GM21717 (cell line): Measurements from ENCODE around the gene SRGAP1.
"Not testable (repeated sequence)": the region's sequence is repeated elsewhere in the genome, so short reads cannot be mapped to it uniquely, and the experiment has no call there.

ENCODE experiments used
- ATAC-seq: cut with Tn5 transposase; IDR thresholded peaks from one replicate; pipeline ENCODE4 v1.9.1; 2021; ENCODE audit warnings: mild to moderate bottlenecking, moderate library complexity; ENCODE audit not compliant: unreplicated experiment

SRGAP1 gene

GRCh38 chr12:63997198-63997597 lies 152.7 kb downstream of the SRGAP1 start:
- no peak for ATAC-seq

DNA sequence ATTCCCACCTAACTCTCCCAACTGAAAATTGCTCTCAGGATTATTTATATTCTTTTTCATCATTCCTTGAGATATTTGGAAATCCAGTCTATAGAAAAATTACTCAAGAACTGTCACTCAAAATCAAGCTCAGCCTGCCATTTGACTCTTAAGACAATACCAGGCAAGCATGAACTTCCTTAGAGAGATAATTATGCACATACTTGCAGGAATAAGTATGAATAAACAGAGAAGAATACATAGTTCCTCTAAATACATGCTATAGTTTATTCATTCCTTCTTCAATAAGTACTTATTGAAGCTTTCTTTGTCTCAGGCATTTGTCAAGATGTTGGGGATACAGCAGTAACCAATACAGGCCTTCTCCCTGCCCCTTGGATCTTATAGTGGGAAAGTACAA lies 154.1 kb downstream of the SRGAP1 start:
- no peak for ATAC-seq

- no peak for ATAC-seq
Measured at GRCh38 chr12:63999853-64000252, 155.4 kb downstream of the SRGAP1 start.

GRCh38 chr12:64001439-64001838 lies 156.9 kb downstream of the SRGAP1 start:
- no peak for ATAC-seq

- no peak for ATAC-seq
Measured at GRCh38 chr12:64004641-64005040, 160.1 kb downstream of the SRGAP1 start.

DNA sequence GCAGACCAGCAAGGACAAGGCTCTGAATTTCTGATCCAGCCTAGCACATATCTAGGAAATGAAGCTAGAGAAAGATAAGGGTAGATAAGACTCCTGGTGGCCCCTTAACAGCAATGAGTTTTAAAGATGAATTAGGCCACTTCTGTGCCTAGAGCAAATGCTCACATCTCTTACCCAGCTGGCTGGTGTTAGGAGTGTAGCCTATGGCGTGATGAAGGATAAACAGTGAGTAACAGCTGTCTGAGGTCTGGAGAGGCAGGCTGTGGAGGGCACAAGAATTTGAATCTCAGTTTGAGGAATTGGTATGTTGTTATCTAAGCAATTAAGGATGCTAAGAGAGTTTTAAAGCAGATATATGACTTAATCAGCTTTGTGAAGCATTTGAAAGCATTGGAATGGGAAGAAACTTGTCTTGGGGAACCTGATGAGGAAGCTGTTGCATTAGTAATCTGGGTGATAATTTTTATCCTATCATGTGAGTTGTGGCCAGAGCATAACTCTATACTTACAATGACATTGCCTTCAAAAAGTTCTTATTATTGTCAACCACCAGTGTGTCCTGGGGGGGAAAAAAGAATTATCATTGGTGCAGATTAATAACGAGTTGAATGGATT lies 161.8 kb downstream of the SRGAP1 start:
- ATAC-seq, result no peak

- ATAC-seq, result no peak
Measured at GRCh38 chr12:64007853-64008252, 163.4 kb downstream of the SRGAP1 start.

DNA sequence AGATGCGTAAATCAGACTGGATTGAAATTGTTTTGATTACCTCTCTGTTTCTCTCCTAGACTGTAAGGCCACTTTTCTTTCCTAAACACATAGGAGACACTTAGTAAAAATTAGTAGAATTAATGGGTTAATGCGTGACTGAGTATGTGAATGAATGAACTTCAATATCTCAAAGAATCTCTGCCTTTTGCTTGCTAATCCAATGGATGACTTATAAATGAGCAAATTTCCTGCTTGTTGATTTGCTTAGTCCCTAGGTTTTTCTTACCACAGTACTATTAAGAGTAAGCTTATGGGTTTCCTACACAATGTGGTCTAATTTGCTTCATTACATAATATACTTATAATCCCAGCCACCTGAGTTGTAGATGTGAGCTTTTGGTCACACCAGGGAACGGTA lies 164.1 kb downstream of the SRGAP1 start:
- no peak for ATAC-seq

GRCh38 chr12:64009321-64010068 lies 165.0 kb downstream of the SRGAP1 start:
- no peak for ATAC-seq

DNA sequence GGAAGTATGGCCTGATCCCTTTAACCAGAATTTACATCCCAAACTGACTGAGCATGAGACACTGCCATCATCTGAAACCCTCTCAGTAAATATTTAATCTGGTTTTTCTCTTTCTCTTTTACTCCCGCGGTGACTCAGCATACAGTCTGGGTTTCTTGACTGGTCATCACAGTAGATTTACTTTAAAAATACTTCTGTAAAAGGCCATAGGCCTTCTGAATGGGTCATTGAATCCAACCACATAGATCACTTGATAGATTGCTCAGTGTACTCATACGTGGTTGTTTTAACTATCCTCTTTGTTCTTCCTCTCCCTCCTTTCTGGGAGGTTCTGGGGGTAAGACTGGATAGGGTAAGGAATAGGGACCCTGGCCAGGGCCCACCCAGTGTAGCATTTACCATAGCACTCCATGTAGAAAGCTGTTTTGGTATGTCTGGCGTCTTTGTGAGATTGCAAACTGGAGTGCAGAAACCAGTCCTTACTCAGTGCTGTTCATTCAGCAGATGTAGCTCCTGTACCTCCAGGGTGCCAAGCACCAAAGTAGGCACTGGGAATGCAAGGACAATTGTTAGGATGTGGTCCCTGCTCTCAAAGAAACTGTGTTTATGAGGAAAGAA lies 165.7 kb downstream of the SRGAP1 start:
- ATAC-seq, result peak; percentile 70

DNA sequence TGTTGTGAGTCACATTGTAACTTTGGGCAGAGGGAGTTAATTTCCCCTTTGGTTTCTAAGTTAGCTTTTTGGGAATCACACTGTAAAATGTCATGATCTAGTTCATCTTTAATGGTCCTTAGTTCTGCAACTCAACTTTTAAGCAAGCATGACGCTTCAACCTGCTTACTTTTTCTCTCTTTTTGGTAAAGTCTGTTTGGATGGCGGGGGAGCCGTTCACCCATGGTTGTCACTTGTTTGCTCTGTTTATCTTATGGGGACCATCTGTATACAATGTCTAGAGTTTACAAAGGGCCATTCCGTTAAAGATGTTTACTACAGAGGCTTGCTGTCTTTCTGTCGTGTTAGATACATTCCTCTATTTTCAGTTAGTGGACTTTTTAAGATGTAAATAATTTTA lies 172.0 kb downstream of the SRGAP1 start:
- no peak for ATAC-seq

- ATAC-seq, result not testable (repeated sequence)
Measured at GRCh38 chr12:64018116-64018515, 173.6 kb downstream of the SRGAP1 start.

- no peak for ATAC-seq
Measured at GRCh38 chr12:64018524-64018923, 174.0 kb downstream of the SRGAP1 start.

GRCh38 chr12:64019101-64019500 lies 174.6 kb downstream of the SRGAP1 start:
- no peak for ATAC-seq

GRCh38 chr12:64019654-64020053 lies 175.2 kb downstream of the SRGAP1 start:
- no peak for ATAC-seq

DNA sequence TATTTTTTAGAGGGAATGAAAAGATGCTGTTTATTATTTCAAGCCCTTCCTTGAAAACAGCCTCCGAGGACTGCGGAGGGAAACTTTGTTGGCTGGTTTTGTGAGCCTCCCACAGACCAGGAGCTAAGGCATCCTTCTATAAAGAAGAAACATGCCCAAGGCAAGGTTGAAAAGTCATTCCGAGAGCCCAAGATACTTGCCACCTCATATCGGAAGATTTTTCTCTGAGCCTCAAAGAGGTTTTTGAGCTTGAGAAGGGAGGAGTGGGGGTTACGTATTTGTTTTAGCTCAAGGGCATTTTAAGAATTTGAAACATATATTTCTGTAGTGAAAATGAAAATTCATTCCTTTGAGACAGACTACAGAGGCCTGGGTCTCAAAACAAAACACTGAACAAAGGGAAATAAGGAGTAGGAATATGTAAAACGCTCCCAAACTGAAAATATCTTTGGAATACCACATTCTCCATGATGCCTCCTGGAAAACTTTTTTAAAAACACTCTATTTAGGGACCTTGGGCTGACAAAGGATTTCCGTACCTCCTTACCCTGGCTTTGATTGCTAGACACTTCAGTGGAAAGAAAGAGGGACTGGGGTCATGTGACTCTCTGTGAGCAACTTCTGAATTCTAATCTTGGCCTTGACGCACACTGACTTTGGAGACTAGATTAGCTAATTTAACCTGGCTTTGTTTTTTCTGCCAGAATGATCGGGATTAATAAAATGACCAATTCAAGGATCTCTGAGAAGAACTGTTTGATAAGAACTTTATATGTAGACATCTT lies 180.9 kb downstream of the SRGAP1 start:
- no peak for ATAC-seq

- ATAC-seq, result no peak
Measured at GRCh38 chr12:64027311-64027710, 182.8 kb downstream of the SRGAP1 start.

- no peak for ATAC-seq
Measured at GRCh38 chr12:64028541-64028940, 184.0 kb downstream of the SRGAP1 start.

- no peak for ATAC-seq
Measured at GRCh38 chr12:64029013-64029857, 184.7 kb downstream of the SRGAP1 start.

DNA sequence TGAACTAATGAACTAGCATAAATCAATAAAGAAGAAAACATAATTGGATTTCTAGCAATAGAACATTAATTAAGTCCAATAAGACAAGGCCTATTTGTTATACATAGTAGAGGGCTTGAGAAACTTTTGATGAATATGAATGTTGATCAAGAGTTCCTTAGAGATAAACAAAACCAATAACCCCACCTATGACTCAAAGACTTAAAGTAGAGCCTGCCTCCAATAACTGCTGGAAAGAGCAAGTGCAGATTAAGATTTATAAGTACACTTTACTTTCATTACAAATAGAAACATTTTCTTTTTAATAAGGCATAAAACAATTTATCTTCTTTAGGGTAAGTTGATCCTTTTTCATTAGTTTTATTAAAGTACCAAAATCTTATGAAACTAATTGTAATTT lies 185.7 kb downstream of the SRGAP1 start:
- ATAC-seq, result no peak

GRCh38 chr12:64034056-64034455 lies 189.6 kb downstream of the SRGAP1 start:
- not testable (repeated sequence) for ATAC-seq
